SK-N-SH treated with all-trans-retinoic acid at 6 μM for 48 hours (cell line): Measurements from ENCODE around the gene CACNA1I.

Source experiments
- ISL1 ChIP-seq: fragments of 250-450 bp; sonication (Bioruptor Pico); IDR thresholded peaks from 2 replicates; pipeline ENCODE4 v2.1.2; 2022; ENCODE audit warnings: mild to moderate bottlenecking, moderate library complexity
- RARB ChIP-seq: fragments of 250-450 bp; sonication (Bioruptor Pico); IDR thresholded peaks from 2 replicates; pipeline ENCODE4 v1.8.0; 2021; ENCODE audit warnings: mild to moderate bottlenecking, moderate library complexity
- TOX ChIP-seq: fragments of 250-450 bp; sonication (Bioruptor Pico); IDR thresholded peaks from 2 replicates; pipeline ENCODE4 v1.8.0; 2021; ENCODE audit warnings: mild to moderate bottlenecking, moderate library complexity, borderline replicate concordance
- ZNF565 ChIP-seq: fragments of 450-650 bp; formaldehyde crosslinking; conservative IDR thresholded peaks from 2 replicates; pipeline ENCODE4 v1.5.0; 2020; ENCODE audit warnings: low read depth, mild to moderate bottlenecking, moderate library complexity

- no peak for TF ChIP-seq ISL1
- no peak for TF ChIP-seq ZNF565
- no peak for TF ChIP-seq TOX (CRISPR knock-in tag)
- TF ChIP-seq RARB (CRISPR knock-in tag), result no peak
Observed at GRCh38 chr22:39686178-39686620, 115.6 kb downstream of the CACNA1I start.
